ENCODE data around the gene UGT3A2.
A peak's percentile ranks its signal among the peaks of the same experiment; 100 is the strongest.

UGT3A2 gene

DNA sequence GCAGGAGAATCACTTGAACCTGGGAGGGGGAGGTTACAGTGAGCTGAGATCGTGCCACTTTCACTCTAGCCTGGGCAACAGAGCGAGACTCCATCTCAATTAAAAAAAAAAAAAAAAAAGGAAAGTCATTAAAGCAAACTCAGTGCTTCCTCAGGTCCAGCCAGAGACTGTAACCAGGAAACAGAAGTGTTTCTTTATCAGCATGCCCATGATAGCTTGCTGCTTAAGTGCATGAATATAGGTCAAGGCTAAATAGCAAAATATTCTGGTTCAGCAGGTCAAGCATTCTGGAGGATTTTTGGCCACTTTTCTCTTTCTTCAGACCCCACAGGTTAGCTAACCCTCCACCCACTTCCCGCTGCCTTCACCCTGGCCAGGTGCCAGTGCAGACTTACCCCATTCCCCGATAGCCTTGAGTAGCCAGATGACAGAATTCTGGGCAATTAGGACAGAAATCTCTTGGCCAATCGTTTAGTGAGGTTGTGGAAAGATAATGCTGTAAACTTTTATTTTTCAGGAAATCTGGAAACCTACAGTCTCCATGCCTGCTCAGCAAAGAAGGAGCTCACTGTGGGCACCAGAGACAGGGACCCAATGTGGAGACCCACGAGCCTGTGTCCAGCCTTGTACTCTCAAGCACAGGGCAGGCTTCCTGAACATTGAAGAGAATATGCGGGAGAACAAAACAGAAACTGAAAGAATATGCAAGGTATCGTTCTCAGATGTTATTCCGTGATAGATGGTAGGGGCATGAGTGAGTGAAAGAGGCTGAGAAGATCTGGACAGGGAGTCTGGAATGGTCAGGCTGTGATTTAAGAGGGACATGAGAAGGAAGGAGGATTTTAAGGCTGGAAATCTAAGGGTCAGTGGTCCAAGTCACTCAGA, 4.2 kb upstream of the UGT3A2 start:
- H3K9ac ChIP-seq (ENCODE audit: low read depth, low read length): no peak overlapping the region
- no peak overlapping the region for H3K4me3 ChIP-seq (ENCODE audit: low read depth, low read length)
- no peaks in the 10 kb centered on the region for H3K36me3 ChIP-seq (ENCODE audit: control insufficient read depth, insufficient read depth, low read length)
- no peaks in the 10 kb centered on the region for H3K9me3 ChIP-seq (ENCODE audit: control insufficient read depth, insufficient read depth, low read length)
- no peak overlapping the region for H3K27ac ChIP-seq (ENCODE audit: low read depth, low read length)
- H3K4me1 ChIP-seq (ENCODE audit: control insufficient read depth, insufficient read depth, low read length): peaks cover 16% of the 10 kb centered on the region
- H3K27me3 ChIP-seq (ENCODE audit: control insufficient read depth, insufficient read depth, low read length): no peaks in the 10 kb centered on the region

DNA sequence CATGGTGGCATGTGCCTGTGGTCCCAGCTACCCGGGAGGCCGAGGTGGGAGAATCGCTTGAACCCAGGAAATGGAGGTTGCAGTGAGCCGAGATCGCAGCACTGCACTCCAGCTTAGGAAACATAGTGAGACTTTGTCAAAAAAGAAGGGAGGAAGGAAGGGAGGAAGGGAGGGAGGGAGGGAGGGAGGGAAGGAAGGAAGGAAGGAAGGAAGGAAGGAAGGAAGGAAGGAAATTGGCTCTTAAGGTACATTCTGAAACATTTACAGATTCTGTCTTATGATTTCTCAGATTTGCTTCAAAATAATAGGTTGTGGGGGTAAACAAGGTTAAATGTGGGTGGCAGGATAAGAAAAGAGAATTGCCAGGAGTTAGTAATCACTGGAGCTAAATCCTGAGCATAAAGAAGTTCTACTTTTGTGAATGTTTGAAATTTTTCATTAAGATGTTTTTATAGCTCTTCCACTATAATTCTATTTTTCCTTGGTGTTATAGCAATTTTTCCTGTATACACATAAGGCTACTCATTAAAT, 2.1 kb upstream of the UGT3A2 start:
- no peaks in the 10 kb centered on the region for H3K36me3 ChIP-seq (ENCODE audit: control insufficient read depth, insufficient read depth, low read length)
- no peak overlapping the region for H3K27ac ChIP-seq (ENCODE audit: low read depth, low read length)
- H3K9me3 ChIP-seq (ENCODE audit: control insufficient read depth, insufficient read depth, low read length): no peaks in the 10 kb centered on the region
- H3K4me1 ChIP-seq (ENCODE audit: control insufficient read depth, insufficient read depth, low read length): peaks cover 12% of the 10 kb centered on the region
- no peak overlapping the region for H3K9ac ChIP-seq (ENCODE audit: low read depth, low read length)
- peaks cover 6% of the 10 kb centered on the region; the same call in 1 of the 2 replicates for H3K27me3 ChIP-seq (ENCODE audit: control insufficient read depth, insufficient read depth, low read length)
- H3K4me3 ChIP-seq (ENCODE audit: low read depth, low read length): no peak overlapping the region

DNA sequence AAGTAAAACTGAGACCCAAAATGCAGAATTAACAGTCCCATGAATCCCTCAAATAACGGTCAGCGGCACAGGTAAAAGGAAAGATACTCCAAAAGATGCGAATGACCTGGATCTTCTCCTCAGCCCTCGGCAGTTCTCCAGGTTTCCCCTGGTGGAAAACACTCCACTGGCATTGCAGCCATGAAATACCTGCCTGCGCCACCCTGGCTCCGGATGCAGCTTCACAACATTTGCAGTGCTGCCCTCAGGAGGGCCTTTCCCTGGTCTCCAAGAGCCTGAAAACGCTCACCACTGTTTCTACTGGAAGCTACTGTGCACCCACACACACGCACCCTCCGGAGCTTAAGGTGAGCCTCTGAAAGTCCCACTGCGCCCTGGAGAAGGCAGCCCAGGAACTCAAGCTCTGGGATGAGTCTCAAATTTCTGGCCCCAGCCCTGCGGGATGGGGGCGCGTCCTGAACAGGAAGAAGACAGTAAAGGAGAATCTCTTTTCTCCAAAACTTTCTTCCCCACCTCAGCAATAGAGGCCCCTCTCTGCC, 612 bp downstream of the UGT3A2 start:
- no peaks in the 10 kb centered on the region for H3K36me3 ChIP-seq (ENCODE audit: control insufficient read depth, insufficient read depth, low read length)
- peaks cover 7% of the 10 kb centered on the region for H3K4me1 ChIP-seq (ENCODE audit: control insufficient read depth, insufficient read depth, low read length)
- H3K4me3 ChIP-seq (ENCODE audit: low read depth, low read length): peak overlapping the region; percentile 77
- peak overlapping the region; percentile 57 for H3K27ac ChIP-seq (ENCODE audit: low read depth, low read length)
- peak overlapping the region; percentile 32; the same call in 1 of the 2 replicates for H3K9ac ChIP-seq (ENCODE audit: low read depth, low read length)
- H3K9me3 ChIP-seq (ENCODE audit: control insufficient read depth, insufficient read depth, low read length): no peaks in the 10 kb centered on the region
- peaks cover 6% of the 10 kb centered on the region; the same call in 1 of the 2 replicates for H3K27me3 ChIP-seq (ENCODE audit: control insufficient read depth, insufficient read depth, low read length)

DNA sequence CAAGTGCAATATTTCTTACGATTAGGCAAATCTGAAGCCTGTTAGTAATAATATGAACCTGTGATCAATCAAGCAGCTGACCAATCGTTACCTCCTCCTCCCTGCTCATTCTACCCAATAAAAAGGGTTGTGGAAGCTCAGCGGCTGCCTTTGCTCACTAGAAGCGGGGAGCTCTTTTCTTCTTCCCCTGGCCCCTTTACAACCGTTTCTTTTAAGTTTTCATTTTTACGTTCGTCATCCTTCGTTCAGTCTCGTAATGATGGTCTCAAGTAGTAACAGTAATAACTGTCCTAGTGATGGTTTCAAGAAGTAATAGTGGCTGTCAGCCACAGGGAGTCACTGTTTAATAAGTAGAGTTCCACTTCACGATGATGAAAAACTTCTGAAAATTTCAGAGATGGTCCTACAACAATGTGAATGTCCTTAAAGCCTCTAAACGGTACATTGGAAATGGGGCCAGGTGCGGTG, 6.2 kb downstream of the UGT3A2 start:
- Histone ChIP-seq H3K9ac (ENCODE audit: low read depth, low read length) (no peak overlapping the region), H3K27me3 (ENCODE audit: control insufficient read depth, insufficient read depth, low read length) (peaks cover 1% of the 10 kb centered on the region; the same call in 1 of the 2 replicates), H3K36me3 (ENCODE audit: control insufficient read depth, insufficient read depth, low read length) (no peaks in the 10 kb centered on the region), H3K27ac (ENCODE audit: low read depth, low read length) (no peak overlapping the region), H3K4me1 (ENCODE audit: control insufficient read depth, insufficient read depth, low read length) (no peaks in the 10 kb centered on the region), H3K9me3 (ENCODE audit: control insufficient read depth, insufficient read depth, low read length) (no peaks in the 10 kb centered on the region), H3K4me3 (ENCODE audit: low read depth, low read length) (no peak overlapping the region)

DNA sequence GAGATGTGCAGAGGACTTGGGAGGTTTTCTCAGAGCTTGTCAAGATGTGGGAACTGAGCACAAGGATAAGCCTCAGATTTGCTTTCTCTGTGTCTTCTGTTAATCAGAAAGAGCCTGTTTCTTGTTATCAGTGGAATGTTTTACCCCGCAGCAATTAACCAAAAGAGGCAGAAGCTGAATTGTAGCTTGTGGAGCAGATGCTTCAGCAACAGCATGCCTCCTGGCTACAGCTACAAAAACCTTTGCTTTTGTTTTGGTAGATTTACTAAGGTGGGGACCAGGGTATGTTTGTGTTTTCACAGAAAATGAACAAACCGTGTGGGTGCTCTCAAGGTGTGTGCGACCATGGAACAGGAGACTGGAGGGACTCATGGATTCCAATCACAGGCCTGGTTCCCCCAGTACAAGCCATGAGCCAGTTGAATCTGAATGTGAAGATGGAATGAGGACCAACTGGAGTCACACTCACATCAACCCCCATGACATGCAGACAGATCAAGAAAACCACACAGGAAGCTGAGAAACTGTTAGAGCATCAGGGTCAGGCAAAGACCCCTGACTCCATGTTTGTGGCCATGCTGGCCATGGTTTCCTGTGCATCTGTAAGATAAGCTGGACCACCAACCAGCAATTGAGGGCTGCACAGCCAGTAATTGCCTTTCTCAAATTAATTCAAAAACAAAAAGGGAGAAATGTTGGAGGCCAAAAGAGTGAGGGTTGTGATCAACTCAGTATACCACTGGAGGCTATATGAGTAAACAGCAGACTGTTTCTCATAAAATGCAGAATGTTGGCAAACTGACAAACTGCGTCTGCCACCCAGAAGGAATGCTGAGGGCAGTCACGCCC, 6.9 kb downstream of the UGT3A2 start:
- H3K4me1 ChIP-seq (ENCODE audit: control insufficient read depth, insufficient read depth, low read length): no peaks in the 10 kb centered on the region
- H3K4me3 ChIP-seq (ENCODE audit: low read depth, low read length): no peak overlapping the region
- no peaks in the 10 kb centered on the region for H3K36me3 ChIP-seq (ENCODE audit: control insufficient read depth, insufficient read depth, low read length)
- no peak overlapping the region for H3K27ac ChIP-seq (ENCODE audit: low read depth, low read length)
- no peaks in the 10 kb centered on the region for H3K27me3 ChIP-seq (ENCODE audit: control insufficient read depth, insufficient read depth, low read length)
- no peak overlapping the region for H3K9ac ChIP-seq (ENCODE audit: low read depth, low read length)
- no peaks in the 10 kb centered on the region for H3K9me3 ChIP-seq (ENCODE audit: control insufficient read depth, insufficient read depth, low read length)

DNA sequence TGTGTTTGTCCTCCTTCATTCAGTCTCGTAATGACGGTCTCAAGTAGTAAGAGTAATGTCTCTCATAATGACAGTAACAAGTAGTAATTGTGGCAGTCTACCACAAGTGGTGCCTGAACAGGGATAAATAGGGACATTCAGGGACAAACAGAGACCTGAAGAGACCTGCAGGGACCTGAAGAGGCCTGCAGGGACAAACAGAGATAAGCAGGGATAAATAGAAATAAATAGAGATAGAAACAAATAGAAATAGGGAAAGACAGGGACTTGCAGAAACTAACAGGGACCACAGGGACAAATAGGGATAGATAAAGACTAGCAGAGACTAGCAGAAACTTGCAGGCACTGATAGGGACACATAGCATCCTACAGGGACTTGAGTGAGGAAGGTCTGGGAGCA, 7.9 kb downstream of the UGT3A2 start:
- Histone ChIP-seq H3K36me3 (ENCODE audit: control insufficient read depth, insufficient read depth, low read length) (no peaks in the 10 kb centered on the region), H3K9ac (ENCODE audit: low read depth, low read length) (no peak overlapping the region), H3K4me3 (ENCODE audit: low read depth, low read length) (no peak overlapping the region), H3K27ac (ENCODE audit: low read depth, low read length) (no peak overlapping the region), H3K4me1 (ENCODE audit: control insufficient read depth, insufficient read depth, low read length) (no peaks in the 10 kb centered on the region), H3K9me3 (ENCODE audit: control insufficient read depth, insufficient read depth, low read length) (no peaks in the 10 kb centered on the region), H3K27me3 (ENCODE audit: control insufficient read depth, insufficient read depth, low read length) (no peaks in the 10 kb centered on the region)

DNA sequence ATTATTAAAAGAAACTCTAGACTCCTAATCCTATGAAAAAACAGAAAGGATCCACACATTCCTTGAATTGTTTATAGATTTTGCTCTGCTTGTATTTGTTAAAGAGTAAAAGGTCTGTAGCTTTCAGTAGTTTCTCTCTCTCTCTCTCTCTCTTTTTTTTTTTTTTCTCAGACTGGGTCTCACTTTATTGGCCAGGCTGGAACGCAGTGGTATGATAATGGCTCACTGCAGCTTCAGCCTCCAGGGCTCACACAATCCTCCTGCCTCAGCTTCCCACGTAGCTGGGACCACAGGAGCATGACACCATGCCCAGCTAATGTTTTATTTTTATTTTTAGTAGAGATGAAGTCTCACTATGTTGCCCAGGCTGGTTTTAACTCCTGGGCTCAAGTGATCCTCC, 9.3 kb downstream of the UGT3A2 start:
- H3K4me1 ChIP-seq (ENCODE audit: control insufficient read depth, insufficient read depth, low read length): no peaks in the 10 kb centered on the region
- H3K9me3 ChIP-seq (ENCODE audit: control insufficient read depth, insufficient read depth, low read length): no peaks in the 10 kb centered on the region
- H3K4me3 ChIP-seq (ENCODE audit: low read depth, low read length): no peak overlapping the region
- no peaks in the 10 kb centered on the region for H3K27me3 ChIP-seq (ENCODE audit: control insufficient read depth, insufficient read depth, low read length)
- H3K27ac ChIP-seq (ENCODE audit: low read depth, low read length): no peak overlapping the region
- no peak overlapping the region for H3K9ac ChIP-seq (ENCODE audit: low read depth, low read length)
- H3K36me3 ChIP-seq (ENCODE audit: control insufficient read depth, insufficient read depth, low read length): no peaks in the 10 kb centered on the region

DNA sequence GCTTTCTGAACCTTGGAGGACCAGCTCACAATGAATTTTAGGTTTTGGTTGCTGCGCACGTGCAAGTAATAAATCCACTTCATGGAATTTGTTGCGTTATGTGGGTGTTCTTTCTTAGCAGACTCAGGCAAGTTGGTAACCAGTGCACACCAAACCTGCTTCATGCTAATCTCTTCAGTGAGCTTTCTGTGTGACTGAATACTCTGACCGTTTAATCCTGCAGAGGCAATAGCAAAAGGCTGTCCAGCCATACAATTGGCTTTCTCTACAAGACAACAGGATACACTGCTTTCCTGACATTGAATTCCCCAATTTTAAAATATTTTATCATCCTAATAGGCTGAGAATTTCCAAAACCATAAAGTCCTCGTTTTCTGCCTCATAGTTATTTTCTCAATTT, 10.3 kb downstream of the UGT3A2 start:
- Histone ChIP-seq H3K4me1 (ENCODE audit: control insufficient read depth, insufficient read depth, low read length) (no peaks in the 10 kb centered on the region), H3K27ac (ENCODE audit: low read depth, low read length) (no peak overlapping the region), H3K36me3 (ENCODE audit: control insufficient read depth, insufficient read depth, low read length) (no peaks in the 10 kb centered on the region), H3K4me3 (ENCODE audit: low read depth, low read length) (no peak overlapping the region), H3K9ac (ENCODE audit: low read depth, low read length) (no peak overlapping the region), H3K27me3 (ENCODE audit: control insufficient read depth, insufficient read depth, low read length) (no peaks in the 10 kb centered on the region), H3K9me3 (ENCODE audit: control insufficient read depth, insufficient read depth, low read length) (no peaks in the 10 kb centered on the region)

DNA sequence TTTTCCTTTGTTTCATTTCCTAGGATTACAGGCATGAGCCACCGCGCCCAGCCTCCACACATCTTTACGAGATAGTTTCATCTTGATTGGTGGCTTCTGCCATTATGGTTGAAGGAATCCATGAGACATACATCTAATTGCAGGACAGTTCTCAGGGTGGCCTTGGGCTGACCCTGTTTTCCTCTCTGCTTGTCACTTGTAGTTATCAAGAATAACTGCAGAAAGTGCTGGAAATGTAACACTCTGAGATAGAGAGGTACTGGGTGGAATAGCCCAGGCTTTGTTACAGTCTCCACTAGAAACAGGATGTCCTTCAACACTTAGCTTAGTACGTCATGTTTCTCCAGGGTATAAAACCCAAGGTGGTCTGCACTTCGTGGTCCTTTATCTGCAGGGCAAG, 10.7 kb downstream of the UGT3A2 start:
- no peaks in the 10 kb centered on the region for H3K9me3 ChIP-seq (ENCODE audit: control insufficient read depth, insufficient read depth, low read length)
- H3K4me1 ChIP-seq (ENCODE audit: control insufficient read depth, insufficient read depth, low read length): no peaks in the 10 kb centered on the region
- H3K36me3 ChIP-seq (ENCODE audit: control insufficient read depth, insufficient read depth, low read length): peaks cover 3% of the 10 kb centered on the region; the same call in 1 of the 2 replicates
- no peak overlapping the region for H3K4me3 ChIP-seq (ENCODE audit: low read depth, low read length)
- no peak overlapping the region for H3K9ac ChIP-seq (ENCODE audit: low read depth, low read length)
- H3K27ac ChIP-seq (ENCODE audit: low read depth, low read length): no peak overlapping the region
- H3K27me3 ChIP-seq (ENCODE audit: control insufficient read depth, insufficient read depth, low read length): no peaks in the 10 kb centered on the region

DNA sequence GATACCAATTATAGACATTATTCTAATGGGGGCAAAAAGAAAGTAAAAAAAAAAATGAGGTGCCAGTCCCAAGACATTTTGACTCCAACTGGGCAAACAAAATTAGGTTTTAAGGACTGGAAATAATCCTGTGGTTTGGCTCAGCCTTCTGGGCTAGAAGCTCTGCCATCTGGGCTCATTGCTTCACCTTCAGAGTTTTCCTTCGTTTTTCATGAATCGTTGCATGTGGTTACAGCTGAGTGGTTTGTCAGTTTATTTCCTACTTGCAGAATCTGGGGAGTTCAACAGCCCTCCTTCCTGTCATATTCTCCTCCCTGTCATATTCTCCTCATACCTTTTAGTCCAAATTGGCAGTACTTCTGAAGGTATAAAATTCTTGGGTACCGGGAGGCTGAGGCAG, 12.0 kb downstream of the UGT3A2 start:
- no peak overlapping the region for H3K27ac ChIP-seq (ENCODE audit: low read depth, low read length)
- H3K27me3 ChIP-seq (ENCODE audit: control insufficient read depth, insufficient read depth, low read length): no peaks in the 10 kb centered on the region
- H3K4me3 ChIP-seq (ENCODE audit: low read depth, low read length): no peak overlapping the region
- no peaks in the 10 kb centered on the region for H3K9me3 ChIP-seq (ENCODE audit: control insufficient read depth, insufficient read depth, low read length)
- peaks cover 8% of the 10 kb centered on the region for H3K36me3 ChIP-seq (ENCODE audit: control insufficient read depth, insufficient read depth, low read length)
- no peak overlapping the region for H3K9ac ChIP-seq (ENCODE audit: low read depth, low read length)
- H3K4me1 ChIP-seq (ENCODE audit: control insufficient read depth, insufficient read depth, low read length): no peaks in the 10 kb centered on the region

Measured in HUES48 (cell line).